Measurements from ENCODE around the gene DSCAM. TPM values are rescaled to one million over a fixed set of nuclear protein-coding genes. Genes with fewer than 3 reads are reported as not detected.

DSCAM gene
- total RNA-seq, 1 donor from 2014 or later = not detected

DNA sequence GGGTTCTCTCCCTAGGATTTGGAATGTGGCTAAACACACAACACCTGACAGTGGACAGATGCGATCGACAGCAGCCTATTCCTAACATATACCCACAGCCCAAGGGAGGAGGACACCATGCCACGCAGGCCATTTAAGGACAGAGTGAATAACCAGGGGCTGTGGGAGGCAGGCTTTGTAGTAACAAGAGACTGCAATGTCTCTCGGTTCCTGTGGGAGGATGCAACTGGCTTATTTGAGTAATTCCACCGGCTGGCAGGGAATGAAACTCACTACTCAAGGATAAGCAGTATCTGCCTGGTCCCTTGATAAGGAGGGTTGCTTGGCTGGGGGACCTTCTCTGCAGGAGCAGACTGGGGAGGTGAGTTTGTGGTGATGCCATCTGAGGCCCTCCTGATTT is 870.2 kb downstream of the DSCAM start:
- Histone ChIP-seq H3K27ac (no peak overlapping the region), H3K27me3 (no peaks in the 10 kb centered on the region), H3K36me3 (no peaks in the 10 kb centered on the region), H3K9me3 (no peaks in the 10 kb centered on the region), H3K4me3 (no peak overlapping the region), H3K4me1 (no peaks in the 10 kb centered on the region)
- intact Hi-C loops (cut with DNase I) = no loop called here
- DNase-seq (ENCODE audit: extremely low spot score in 2 of 2) = no peak
- TF ChIP-seq POLR2AphosphoS5 (IDR thresholded peaks at IDR 0.05; ENCODE audit: insufficient read depth in 1 of 2, low read depth in 1 of 2) = no peak
- no peak for TF ChIP-seq POLR2A (IDR thresholded peaks at IDR 0.05)
- TF ChIP-seq, protein P1, sequence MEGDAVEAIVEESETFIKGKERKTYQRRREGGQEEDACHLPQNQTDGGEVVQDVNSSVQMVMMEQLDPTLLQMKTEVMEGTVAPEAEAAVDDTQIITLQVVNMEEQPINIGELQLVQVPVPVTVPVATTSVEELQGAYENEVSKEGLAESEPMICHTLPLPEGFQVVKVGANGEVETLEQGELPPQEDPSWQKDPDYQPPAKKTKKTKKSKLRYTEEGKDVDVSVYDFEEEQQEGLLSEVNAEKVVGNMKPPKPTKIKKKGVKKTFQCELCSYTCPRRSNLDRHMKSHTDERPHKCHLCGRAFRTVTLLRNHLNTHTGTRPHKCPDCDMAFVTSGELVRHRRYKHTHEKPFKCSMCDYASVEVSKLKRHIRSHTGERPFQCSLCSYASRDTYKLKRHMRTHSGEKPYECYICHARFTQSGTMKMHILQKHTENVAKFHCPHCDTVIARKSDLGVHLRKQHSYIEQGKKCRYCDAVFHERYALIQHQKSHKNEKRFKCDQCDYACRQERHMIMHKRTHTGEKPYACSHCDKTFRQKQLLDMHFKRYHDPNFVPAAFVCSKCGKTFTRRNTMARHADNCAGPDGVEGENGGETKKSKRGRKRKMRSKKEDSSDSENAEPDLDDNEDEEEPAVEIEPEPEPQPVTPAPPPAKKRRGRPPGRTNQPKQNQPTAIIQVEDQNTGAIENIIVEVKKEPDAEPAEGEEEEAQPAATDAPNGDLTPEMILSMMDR (IDR thresholded peaks at IDR 0.05) = no peak

- TF ChIP-seq POLR2A (IDR thresholded peaks at IDR 0.05) = no peak
- TF ChIP-seq POLR2AphosphoS5 (IDR thresholded peaks at IDR 0.05; ENCODE audit: insufficient read depth in 1 of 2, low read depth in 1 of 2) = no peak
- TF ChIP-seq, protein P1 (IDR thresholded peaks at IDR 0.05) = no peak
- Histone ChIP-seq H3K36me3 (no peaks in the 10 kb centered on the region), H3K9me3 (no peaks in the 10 kb centered on the region), H3K4me1 (no peaks in the 10 kb centered on the region), H3K27ac (no peak overlapping the region), H3K27me3 (no peaks in the 10 kb centered on the region), H3K4me3 (no peak overlapping the region)
- no peak for DNase-seq (ENCODE audit: extremely low spot score in 2 of 2)
- intact Hi-C loops (cut with DNase I) = no loop called here
Observed at GRCh38 chr21:39972976-39973770, 873.8 kb downstream of the DSCAM start.

DNA sequence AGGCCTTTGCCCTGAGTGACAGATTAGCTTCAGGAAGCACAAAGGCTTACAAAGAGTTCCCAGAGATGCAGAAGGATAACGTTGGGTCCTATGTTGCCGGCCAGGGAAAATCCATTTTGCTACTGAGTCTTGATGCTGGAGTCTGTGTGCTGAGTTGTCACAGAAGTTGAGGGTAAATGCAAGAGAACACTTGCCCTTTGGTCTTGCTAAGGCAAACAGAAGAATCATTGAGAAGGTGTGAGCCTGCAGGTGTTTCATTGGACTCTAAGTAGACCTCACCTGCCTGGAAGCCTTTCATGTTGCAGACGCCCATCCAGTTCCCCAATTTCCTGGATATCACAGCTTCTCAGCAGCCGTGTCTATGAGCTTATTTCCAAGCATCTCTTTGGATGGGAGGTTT is 874.5 kb downstream of the DSCAM start:
- no peak for DNase-seq (ENCODE audit: extremely low spot score in 2 of 2)
- H3K4me3 ChIP-seq = no peak overlapping the region
- H3K9me3 ChIP-seq = no peaks in the 10 kb centered on the region
- no peak overlapping the region for H3K27ac ChIP-seq
- no peaks in the 10 kb centered on the region for H3K27me3 ChIP-seq
- no peaks in the 10 kb centered on the region for H3K4me1 ChIP-seq
- TF ChIP-seq, protein P1 (IDR thresholded peaks at IDR 0.05) = no peak
- TF ChIP-seq POLR2A (IDR thresholded peaks at IDR 0.05) = no peak
- no peak for TF ChIP-seq POLR2AphosphoS5 (IDR thresholded peaks at IDR 0.05; ENCODE audit: insufficient read depth in 1 of 2, low read depth in 1 of 2)
- no peaks in the 10 kb centered on the region for H3K36me3 ChIP-seq
- intact Hi-C loops (cut with DNase I) = no loop called here

GRCh38 chr21:39971956-39972355 is 875.0 kb downstream of the DSCAM start:
- DNase-seq (ENCODE audit: extremely low spot score in 2 of 2) = no peak
- Histone ChIP-seq H3K4me1 (no peaks in the 10 kb centered on the region), H3K27ac (no peak overlapping the region), H3K4me3 (no peak overlapping the region), H3K9me3 (no peaks in the 10 kb centered on the region), H3K36me3 (no peaks in the 10 kb centered on the region), H3K27me3 (no peaks in the 10 kb centered on the region)
- intact Hi-C loops (cut with DNase I) = no loop called here
- TF ChIP-seq POLR2AphosphoS5 (IDR thresholded peaks at IDR 0.05; ENCODE audit: insufficient read depth in 1 of 2, low read depth in 1 of 2) = no peak
- TF ChIP-seq, protein P1 (IDR thresholded peaks at IDR 0.05) = no peak
- TF ChIP-seq POLR2A (IDR thresholded peaks at IDR 0.05) = no peak

- intact Hi-C loops (cut with DNase I) = no loop called here
- no peak overlapping the region for H3K4me3 ChIP-seq
Observed at GRCh38 chr21:39969691-39970364, 877.1 kb downstream of the DSCAM start.

More at GRCh38 chr21:39969691-39970364, 877.1 kb downstream of the DSCAM start:
- Histone ChIP-seq H3K27ac (no peak overlapping the region), H3K9me3 (no peaks in the 10 kb centered on the region), H3K4me1 (no peaks in the 10 kb centered on the region), H3K36me3 (no peaks in the 10 kb centered on the region), H3K27me3 (no peaks in the 10 kb centered on the region)
- DNase-seq (ENCODE audit: extremely low spot score in 2 of 2) = no peak
- TF ChIP-seq POLR2A (IDR thresholded peaks at IDR 0.05) = no peak

Measured in vagina (tissue), 2 donors.